ENCODE data around the gene KATNBL1.

- TF ChIP-seq, protein P1, sequence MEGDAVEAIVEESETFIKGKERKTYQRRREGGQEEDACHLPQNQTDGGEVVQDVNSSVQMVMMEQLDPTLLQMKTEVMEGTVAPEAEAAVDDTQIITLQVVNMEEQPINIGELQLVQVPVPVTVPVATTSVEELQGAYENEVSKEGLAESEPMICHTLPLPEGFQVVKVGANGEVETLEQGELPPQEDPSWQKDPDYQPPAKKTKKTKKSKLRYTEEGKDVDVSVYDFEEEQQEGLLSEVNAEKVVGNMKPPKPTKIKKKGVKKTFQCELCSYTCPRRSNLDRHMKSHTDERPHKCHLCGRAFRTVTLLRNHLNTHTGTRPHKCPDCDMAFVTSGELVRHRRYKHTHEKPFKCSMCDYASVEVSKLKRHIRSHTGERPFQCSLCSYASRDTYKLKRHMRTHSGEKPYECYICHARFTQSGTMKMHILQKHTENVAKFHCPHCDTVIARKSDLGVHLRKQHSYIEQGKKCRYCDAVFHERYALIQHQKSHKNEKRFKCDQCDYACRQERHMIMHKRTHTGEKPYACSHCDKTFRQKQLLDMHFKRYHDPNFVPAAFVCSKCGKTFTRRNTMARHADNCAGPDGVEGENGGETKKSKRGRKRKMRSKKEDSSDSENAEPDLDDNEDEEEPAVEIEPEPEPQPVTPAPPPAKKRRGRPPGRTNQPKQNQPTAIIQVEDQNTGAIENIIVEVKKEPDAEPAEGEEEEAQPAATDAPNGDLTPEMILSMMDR (IDR thresholded peaks at IDR 0.05; ENCODE audit: poor library complexity), result no peak
- no peak for TF ChIP-seq EZH2 (IDR thresholded peaks at IDR 0.05; ENCODE audit: borderline replicate concordance)
- TF ChIP-seq EZH2phosphoT487 (IDR thresholded peaks at IDR 0.05; ENCODE audit: low read depth, severe bottlenecking, unreplicated experiment), result no peak
Measured at GRCh38 chr15:34101366-34102174, 108.3 kb downstream of the KATNBL1 start, which contains the start of the genes EMC7 and PGBD4.
